ENCODE data around the gene DMXL2.
"Not testable (repeated sequence)": the region's sequence is repeated elsewhere in the genome, so short reads cannot be mapped to it uniquely, and the experiment has no call there.

DMXL2 gene

DNA sequence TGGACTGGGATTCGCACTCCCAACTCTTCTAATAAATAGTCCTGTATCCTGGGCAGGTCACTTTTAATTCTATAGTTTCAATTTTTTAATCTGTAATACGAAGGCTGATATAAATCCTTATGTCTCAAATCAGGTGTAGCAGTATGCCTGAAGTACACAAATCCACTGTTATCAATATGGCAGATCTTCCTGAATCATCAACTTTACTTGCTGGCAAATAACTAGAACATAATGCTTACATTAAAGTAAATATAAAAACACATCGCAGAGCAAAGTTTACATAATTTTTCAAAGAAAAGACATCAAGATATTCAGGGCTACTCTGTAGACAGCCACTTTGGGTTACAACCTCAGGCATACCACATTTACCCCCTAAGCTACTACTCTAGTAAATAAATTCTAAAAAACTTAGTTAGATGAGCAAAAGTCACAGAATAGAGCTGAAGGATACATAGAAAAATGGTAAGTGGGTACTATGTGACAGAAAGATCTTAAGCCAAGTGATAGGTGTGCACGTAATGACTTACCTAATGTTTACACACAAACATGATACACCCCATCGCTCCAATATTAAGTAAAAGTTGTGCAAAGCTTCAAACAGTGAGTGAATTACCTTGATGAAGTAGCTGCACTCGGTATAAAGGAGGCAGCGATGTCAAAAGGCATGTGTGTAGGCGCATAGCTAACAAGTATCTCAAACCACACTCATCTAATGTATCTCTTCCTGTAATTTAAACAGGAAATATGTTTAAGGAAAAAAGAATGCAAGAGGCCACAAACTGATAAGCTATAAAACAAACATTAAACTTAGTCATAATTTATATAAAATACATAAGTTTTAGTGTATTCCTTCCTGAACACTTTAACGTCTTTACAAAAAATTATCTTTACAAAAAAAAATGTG, 127.9 kb downstream of the DMXL2 start:
- in situ Hi-C loops (cut with HindIII; ENCODE audit: low sequenced_read_pairs) = no loop called here

GRCh38 chr15:51493892-51494291, 128.7 kb downstream of the DMXL2 start:
- in situ Hi-C loops (cut with HindIII; ENCODE audit: low sequenced_read_pairs) = no loop called here

DNA sequence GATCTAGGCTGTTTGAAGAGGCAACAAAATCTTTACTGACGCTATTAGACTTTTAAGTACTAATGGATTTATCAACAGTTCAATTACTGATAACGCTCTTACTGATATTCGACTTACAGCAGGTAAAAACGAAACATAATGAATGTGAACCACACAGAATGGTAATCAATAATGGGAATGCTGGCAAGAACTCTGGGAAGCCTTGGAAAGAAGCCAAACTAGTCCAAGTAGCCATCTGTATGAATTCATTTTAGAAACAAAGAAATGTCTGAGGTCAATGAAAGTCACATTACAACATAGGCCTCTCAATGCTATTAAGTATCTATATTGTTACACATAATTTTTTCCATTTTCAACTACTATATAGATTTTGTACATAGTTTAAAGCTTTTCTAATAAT, 130.0 kb downstream of the DMXL2 start:
- in situ Hi-C loops (cut with HindIII; ENCODE audit: low sequenced_read_pairs) = no loop called here

DNA sequence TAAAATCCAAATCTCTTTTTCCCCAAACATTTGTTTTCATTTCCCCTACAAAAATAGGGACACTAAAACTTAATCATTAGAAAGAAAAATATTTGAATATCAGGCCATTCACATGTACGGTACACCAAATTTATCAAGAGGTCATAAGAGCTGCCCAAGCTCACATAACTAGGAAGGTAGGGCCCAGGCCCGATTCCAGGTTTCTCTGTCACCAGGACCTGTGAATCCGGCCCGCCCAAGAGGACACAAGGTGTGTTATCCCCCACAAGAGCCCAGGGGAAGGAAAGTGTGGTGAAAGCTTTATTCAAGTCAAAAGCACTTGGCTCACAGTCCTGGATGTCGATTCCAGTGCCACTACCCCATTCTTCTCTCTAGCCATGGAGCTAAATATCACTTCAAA, 130.6 kb downstream of the DMXL2 start:
- in situ Hi-C loops (cut with HindIII; ENCODE audit: low sequenced_read_pairs) = no loop called here

- in situ Hi-C loops (cut with HindIII; ENCODE audit: low sequenced_read_pairs) = no loop called here
Measured at GRCh38 chr15:51484781-51485180, 137.8 kb downstream of the DMXL2 start.

DNA sequence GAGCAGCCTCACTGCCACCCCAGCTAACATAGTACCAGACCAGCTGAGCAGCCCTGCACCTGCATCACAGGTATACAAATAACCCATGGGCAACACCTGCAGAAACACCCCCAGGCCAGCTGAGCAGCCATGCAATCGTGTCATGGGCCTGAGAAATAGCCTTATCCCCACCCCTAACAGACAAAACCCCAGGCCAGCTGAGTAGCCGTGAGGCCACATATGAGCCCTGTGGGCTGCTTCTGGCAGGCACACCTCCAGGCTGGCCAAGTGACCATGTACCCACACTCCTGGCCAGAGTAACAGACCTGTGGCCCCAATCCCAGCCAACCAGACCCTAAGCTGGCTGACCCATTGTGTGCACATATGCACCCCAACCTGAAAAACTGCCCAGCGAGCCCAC, 138.6 kb downstream of the DMXL2 start:
- in situ Hi-C loops (cut with HindIII; ENCODE audit: low sequenced_read_pairs) = no loop called here

- in situ Hi-C loops (cut with HindIII; ENCODE audit: low sequenced_read_pairs) = no loop called here
Measured at GRCh38 chr15:51483520-51483919, 139.1 kb downstream of the DMXL2 start.

DNA sequence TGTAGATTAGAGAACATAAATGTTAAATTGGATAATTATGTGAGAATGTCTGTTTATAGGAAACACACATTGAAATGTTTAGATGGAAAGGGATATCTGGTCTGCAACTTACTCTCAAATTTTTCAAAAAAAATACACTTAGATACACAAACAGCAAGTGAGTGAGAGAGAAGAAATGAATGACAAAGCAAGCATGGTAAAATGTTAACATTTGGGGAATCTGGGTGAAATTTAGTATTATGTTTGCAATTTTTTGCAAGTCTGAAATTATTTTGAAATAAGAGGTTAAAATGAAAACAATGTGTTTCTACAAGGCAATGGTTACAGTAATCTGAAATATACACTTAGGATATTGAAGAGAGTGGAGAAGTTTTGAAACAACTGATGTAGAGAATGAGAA, 146.8 kb downstream of the DMXL2 start:
- in situ Hi-C loops (cut with HindIII; ENCODE audit: low sequenced_read_pairs) = no loop called here

GRCh38 chr15:51470512-51470911, 152.1 kb downstream of the DMXL2 start:
- in situ Hi-C loops (cut with HindIII; ENCODE audit: low sequenced_read_pairs) = no loop called here

DNA sequence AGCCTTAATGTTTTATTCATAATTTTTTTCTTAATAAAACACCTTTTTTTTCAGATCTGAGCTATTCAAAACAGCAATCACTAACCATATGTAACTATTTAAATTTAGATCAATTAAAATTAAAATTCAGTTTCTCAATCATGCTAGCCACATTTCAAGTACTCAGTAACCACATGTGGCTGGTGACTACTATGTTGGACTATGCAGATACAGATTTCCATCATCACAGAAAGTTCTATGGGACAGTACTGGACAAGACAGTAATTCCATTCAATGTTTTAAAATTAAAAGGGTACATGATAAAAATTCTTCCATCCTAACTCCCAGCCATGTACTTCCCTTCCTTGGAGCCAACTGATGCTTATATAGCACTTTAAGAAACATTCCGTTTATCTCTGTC, 161.8 kb downstream of the DMXL2 start:
- in situ Hi-C loops (cut with HindIII; ENCODE audit: low sequenced_read_pairs) = no loop called here

DNA sequence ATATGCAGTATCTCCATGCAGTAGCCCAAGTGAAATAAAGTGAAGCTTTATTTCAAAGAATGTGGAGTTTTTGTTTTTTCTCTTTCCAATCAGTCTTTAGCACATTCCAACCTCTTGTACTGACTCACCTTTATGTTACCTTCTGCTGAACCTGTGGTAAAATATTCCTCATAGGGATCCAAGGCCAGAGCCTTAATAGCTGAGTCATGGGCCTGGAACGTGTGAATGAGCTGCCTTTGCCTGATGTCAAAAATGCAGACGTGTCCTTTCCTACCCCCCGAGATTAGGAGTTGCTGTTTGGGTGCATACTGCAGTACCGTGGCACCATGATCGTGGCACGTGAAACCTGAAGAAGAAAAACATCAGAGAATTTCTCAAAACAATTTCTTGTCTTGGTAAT, 172.6 kb downstream of the DMXL2 start:
- in situ Hi-C loops (cut with HindIII; ENCODE audit: low sequenced_read_pairs) = no loop called here

DNA sequence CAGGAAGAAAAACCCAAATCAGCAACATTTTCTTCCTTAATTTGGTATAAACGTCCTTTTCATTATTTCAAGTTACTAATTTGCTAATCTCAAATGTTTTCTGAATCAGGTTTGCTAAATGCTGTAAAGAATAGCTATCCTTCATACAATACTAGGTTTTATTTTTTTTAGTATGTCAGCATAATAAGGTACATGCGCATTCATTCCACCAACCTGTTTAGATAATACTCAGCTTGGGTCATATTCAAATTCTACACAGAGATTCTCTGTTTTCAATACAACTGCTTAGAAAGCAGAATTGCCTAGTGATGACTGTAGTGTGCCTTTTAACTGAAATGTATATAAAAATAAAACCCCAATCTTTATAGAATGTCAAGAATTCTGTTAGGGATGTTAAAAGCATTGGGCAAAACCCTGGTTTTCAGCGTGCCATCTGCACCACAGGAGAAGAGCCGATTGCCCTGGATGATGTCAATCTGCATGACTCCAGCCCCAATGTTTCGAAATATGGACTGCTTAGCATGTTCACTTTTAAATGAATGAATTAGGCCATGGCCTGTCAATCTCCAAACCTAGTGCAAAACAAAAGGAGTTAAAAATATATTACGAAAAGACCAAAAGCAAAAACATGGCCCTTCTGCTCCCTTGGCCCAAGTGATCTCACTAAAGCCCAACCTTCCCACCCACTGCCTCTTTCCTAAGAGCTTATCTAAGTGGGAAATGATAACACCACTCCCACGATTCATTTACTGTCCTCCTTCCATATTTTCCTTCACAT, 173.8 kb downstream of the DMXL2 start:
- in situ Hi-C loops (cut with HindIII; ENCODE audit: low sequenced_read_pairs) = no loop called here

DNA sequence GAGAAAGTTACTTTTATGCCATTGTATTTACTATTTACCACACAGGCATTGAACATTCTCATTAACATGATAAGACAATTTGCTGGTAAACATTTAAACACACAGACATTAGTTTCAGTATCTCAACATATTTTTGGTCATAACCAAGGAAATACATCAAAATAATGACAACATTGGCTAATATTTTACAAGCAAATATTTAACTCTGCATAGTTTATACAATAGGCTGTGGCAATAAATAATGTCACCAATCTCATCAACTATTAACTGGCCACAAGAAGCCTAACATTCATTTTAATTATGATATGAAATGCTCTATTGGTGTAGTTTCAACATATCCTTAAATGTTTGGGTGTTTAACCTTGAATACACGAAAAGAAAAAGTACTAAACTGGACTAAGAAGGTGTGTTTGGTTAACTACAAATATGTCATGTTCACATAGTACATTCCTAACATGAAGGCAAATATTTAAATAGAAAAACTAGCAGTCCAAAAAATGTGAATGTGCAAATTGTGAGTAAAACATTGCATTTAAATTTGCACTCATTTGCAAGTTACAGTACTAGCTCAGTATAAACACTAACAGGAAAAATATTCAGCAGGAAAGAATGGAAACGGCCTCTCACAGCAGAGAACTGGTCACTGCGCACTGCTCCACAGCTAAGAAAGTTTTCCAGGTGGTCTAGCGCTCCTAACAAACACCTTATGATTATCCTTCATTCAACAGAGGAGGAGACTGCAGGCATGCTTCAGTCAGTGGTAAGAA, 174.5 kb downstream of the DMXL2 start:
- in situ Hi-C loops (cut with HindIII; ENCODE audit: low sequenced_read_pairs) = no loop called here

- in situ Hi-C loops (cut with HindIII; ENCODE audit: low sequenced_read_pairs) = not testable (repeated sequence)
Measured at GRCh38 chr15:51446029-51446744, 176.4 kb downstream of the DMXL2 start.

- in situ Hi-C loops (cut with HindIII; ENCODE audit: low sequenced_read_pairs) = no loop called here
Measured at GRCh38 chr15:51444807-51445206, 177.8 kb downstream of the DMXL2 start.

DNA sequence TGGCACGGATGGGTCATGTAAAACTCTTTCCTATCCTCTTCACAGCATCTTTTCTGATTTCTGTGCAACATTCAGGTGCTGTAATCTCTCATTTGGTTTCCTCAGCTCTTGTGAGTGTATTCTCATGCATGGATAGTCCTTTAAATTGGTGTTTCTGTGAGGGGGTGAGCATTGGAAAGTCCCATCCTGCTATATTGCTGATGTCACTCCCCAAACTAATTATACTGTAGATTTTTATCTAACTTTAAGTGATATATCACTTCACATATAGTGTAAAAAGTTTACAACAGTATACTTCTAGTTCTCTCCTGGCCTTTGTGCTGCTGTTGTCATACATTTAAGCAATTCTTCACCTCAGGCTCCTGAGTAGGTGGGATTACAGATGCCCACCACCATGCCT, 178.5 kb downstream of the DMXL2 start:
- in situ Hi-C loops (cut with HindIII; ENCODE audit: low sequenced_read_pairs) = no loop called here

DNA sequence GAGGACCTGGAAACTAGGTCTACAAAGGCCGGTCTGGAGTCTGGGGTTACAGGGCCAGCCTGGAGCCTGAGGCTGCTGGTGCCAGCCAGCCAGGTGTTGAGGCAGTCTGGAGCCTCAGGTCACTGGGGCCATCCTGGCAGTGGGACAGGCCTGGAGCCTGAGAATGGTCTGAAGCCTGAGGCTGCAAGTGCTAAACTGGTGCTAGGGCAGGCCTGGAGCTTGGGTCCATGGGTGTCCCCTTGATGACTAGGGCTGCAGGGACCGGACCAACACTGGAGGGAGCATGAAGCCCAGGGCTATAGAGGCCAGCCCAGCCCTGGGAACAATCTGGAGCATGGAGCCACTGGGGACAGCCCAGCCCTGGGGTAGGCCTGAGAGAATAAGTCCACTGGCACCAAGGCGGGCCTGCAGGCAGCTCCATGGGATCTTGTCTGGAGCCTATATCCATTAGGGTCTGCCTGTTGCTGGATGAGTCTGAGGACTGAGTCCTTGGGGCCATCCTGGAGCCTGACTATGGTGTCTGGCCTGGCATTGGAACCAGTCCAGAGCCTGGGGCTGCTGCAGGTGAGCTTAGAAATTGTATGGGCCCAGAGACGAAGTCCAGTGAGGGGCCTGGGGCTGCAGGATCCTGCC, 179.2 kb downstream of the DMXL2 start:
- in situ Hi-C loops (cut with HindIII; ENCODE audit: low sequenced_read_pairs) = no loop called here

- in situ Hi-C loops (cut with HindIII; ENCODE audit: low sequenced_read_pairs) = no loop called here
Measured at GRCh38 chr15:51438526-51438925, 184.0 kb downstream of the DMXL2 start.

GRCh38 chr15:51425517-51426040, 197.0 kb downstream of the DMXL2 start:
- in situ Hi-C loops (cut with HindIII; ENCODE audit: low sequenced_read_pairs) = no loop called here

GRCh38 chr15:51424780-51425179, 197.8 kb downstream of the DMXL2 start:
- in situ Hi-C loops (cut with HindIII; ENCODE audit: low sequenced_read_pairs) = no loop called here
